CD4-positive, alpha-beta T cell treated with Interleukin-17A for 4 hours (primary cell): ENCODE measurements around the gene EIF4G3.
"Not testable (repeated sequence)": the region's sequence is repeated elsewhere in the genome, so short reads cannot be mapped to it uniquely, and the experiment has no call there.

Experiments
- DNase-seq: peaks from one replicate; pipeline ENCODE4 v3.0.0-alpha.2; 2020; ENCODE audit warnings: mixed read lengths

The EIF4G3 gene

DNA sequence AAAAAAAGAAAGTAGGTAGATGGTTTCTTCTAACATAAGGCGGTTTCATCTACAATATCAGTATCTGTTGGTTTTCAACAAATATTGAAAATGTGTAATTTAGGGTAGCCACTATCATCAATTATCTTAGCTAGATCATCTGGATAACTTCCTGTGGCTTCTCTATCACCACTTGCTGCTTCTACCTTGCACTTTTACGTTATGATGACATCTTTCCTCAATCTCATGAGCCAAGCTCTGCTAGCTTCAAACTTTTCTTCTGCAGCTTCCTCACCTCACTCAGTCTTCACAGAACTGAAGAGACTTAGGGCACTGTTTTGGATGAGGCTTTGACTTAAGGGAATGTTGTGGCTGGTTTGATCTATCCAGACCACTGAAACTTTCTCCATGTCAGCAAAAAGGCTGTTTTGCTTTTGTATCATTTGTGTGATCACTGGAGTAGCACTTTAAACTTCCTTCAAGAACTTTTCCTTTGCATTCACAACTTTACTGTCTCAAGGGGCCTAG, 244.7 kb downstream of the EIF4G3 start:
- no peak for DNase-seq

DNA sequence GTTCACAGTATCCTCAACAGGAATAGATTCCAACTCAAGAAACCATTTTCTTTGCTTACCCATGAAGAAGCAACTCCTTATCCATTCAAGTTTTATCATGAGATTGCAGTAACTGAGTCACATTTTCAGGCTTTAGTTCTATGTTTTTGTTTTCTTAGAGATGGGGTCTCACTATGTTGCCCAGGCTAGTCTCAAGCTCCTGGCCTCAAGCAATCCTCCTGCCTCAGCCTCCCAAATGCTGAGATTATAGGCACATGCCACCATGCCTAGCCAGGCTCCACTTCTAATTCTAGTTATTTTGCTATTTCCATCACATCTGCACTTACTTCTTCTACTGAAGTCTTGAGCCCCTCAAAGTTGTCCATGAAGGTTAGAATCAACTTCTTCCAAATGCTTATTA, 246.3 kb downstream of the EIF4G3 start:
- no peak for DNase-seq

DNA sequence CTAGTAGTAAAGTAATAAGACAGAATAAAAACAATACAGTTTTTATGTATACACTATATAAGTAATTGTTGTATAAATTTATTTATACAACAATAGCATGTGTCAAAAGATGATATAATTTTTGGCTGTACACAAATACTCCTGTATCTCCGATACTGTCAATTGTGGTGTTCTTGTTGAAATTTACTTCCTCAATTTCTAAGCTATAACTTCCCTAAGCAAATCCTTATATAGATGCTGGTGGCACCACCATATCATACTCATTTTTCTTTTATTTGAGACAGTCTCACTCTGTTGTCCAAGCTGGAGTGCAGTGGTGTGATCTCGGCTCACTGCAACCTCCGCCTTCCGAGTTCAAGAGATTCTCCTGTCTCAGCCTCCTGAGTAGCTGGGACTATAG, 248.6 kb downstream of the EIF4G3 start:
- no peak for DNase-seq

DNA sequence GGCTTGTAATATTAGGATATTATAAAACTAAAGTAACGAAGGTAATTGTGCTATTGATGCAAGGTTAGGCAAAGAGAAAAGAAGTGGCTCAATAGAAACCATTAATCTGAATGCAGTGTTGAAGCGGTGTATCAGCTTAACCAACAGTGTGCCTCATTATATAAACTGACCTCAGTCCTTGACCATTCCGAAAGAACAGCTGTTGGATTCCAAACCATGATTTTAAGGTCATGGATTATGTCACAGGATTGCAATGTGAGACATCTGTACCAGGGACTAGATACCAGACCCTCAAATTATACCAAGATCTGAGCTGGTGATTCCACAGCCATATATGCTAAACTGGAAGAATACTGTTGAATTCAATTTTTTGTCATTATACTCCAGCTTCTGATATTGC, 255.4 kb downstream of the EIF4G3 start:
- no peak for DNase-seq

DNA sequence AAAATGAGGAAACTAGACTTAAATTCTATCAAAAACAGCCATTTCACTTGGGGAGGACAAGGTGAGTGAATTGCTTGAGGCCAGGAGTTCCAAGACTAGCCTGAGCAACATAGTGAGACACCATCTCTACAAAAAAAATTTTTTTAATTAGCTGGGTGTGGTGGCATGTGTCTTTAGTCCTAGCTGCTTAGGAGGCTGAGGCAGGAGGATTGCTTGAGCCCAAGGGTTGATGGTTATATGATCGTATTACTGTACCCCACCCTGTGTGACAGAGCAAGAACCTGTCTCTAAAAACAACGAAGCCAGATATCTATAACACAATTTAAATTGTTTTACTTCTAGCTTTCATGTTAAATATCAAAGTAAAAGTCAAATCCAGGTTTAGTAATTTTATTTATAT, 263.5 kb downstream of the EIF4G3 start:
- DNase-seq: no peak

DNA sequence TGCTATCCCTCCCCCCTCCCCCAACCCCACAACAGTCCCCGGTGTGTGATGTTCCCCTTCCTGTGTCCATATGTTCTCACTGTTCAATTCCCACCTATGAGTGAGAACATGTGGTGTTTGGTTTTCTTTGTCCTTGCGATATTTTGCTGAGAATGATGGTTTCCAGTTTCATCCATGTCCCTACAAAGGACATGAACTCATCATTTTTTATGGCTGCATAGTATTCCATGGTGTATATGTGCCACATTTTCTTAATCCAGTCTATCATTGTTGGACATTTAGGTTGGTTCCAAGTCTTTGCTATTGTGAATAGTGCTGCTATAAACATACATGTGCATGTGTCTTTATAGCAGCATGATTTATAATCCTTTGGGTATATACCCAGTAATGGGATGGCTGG, 269.2 kb downstream of the EIF4G3 start:
- not testable (repeated sequence) for DNase-seq

DNA sequence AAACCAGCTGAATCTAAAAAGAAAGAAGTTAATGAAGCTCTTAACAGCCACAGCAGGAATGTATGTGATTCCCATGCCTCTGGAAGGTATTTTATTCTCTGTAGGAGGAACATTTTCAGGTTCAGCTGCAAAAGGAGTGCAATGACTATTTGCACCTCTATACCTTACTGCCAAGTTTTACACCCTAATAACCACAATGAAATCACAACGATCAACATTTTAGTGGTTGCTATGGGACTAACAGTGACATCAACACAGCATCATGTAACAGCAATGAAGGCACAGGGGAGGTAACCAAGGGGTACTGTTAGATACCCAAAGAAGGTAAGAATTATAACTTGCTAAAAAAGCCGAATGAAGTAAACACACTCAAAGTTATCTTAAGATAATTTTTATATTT, 273.3 kb downstream of the EIF4G3 start:
- no peak for DNase-seq

DNA sequence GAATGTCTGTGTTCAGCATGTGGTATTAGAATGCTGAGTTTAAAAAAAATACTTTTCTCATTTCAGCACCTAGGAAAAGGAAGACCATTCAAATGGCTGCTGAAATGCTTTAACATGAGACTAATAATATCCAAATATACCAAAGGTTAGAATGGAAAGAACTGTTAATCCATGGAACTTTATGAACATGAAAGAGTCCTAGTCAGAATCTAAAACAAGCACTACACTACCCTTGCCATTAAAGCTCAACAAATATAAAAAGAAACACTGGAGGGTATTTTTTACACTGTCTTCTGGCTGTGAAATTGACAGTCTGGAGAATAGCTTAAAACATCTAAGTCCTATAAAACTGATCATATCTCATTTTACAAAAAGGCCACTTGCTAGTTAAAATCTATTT, 276.6 kb downstream of the EIF4G3 start:
- DNase-seq: no peak

DNA sequence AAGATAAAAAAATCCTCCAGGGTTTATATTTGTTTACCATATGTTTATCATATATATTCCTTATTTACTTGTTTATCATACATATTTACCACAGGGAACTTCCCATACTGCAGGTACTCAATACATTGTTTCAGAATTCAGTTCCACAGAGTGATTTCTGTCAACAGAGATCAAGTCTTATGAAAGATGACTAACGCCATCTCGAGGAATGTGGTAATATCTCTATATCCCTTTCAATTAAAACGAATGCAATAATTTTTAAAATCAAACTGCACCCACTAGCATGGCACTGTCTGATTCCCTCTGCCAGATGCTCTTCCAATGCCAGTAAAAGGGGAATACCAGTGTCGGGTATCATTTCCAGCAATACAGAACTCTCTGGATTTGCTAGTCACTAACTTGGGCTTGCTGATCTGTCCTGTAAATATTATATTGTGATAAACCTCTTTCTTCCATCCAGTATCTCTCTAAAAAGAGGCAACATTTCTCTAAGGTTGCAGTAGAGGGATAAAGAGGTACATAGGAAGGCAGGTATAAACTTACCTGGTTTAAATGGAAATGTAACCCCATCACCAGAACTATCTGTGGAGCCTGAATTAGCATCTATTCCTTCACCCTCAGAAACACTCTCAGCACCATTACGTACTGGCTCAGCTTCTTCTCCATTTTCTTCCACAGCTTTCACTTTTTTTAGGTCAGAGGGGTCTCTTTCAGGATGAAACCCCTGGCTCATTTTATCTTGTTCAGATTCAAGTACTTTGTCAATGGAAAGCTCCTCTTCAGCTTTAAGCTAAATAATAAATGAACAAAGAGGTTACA, 277.3 kb downstream of the EIF4G3 start:
- DNase-seq: no peak

DNA sequence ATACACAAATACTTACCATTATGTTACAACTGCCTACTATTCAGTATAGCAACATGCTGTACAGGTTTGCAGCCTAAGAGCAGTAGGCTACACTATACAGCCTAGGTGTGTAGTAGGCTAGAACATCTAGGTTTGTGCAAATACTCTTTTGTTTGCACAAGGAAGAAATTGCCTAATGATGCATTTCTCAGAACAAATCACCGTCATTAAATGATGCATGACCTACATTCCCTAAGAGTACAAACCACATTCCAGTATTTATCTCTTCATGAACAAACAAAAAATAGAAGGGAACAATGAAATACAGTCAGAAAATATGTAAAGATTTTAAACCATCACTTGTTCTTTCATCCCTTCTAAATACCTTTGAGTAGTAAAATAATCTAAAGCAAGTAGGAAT, 279.9 kb downstream of the EIF4G3 start:
- no peak for DNase-seq

DNA sequence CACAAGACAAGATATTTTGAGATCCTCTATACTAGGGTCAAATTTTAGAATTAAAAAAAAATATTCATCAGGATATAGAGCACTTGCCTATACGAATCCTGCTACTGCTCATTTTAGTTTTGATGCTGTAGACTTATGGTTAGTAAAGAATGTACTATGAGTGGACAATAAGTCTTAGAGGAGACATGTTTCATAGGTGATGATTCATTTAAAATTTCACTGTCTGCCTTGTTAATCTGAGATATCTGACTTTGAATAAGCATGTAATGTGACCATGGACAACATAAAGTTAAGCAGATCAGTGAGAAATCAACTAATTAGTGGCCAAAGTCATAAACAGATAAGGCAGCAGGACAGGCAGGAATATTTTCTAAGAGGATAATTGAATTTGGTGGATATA, 282.8 kb downstream of the EIF4G3 start:
- DNase-seq: no peak

DNA sequence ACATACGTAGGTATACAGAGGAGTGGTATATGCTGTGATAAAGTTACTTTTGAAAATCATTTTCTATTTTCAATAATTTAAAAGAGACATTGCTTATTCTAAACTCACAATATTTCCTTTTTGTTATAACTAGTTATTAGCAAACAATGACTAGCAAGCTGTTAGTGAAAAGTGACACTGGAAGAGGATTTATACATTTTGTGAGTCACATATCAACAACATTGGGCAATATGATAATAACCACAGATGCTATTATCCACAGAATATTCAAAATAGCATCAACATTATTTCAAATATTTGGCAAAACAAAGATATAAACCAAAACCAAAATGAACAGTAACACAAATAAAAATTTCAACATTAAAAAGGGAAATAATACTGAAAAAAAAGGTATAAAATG, 285.6 kb downstream of the EIF4G3 start:
- DNase-seq: no peak

DNA sequence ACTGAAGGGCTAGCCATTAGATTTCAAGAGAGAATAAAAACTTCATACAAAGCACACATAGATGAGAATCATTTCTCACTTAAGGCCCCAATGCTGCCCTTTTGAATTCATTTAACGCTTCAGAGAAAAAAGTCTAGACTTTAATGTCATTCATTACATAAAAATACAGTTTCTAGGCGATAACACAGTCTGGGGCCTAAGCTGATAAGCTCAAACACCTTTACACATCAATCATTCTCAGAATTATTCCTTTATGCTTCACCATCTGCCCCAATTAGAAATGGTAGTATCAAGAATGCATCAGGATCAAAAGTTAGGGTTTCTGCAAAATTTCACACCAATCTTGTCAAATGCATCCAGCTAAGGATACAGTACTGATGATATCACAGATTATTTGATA, 289.5 kb downstream of the EIF4G3 start:
- no peak for DNase-seq

DNA sequence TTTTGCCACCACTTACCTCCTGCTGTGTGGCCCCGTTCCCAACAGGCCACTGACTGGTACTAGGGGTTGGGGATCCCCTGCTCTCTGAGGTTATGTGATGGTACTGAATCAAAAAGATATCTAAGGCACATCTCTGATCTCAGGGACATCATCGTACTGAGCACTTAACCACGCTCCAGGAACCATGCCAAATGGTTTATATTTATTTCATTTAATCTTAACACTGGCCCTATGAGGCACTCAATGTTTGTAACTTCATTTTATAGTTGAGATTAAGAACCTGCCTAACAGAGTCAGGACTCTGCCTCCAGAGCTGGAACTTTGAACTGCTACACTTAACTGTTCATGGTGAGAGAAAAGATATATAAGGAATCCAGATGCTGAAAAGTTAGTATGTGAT, 291.6 kb downstream of the EIF4G3 start:
- no peak for DNase-seq

DNA sequence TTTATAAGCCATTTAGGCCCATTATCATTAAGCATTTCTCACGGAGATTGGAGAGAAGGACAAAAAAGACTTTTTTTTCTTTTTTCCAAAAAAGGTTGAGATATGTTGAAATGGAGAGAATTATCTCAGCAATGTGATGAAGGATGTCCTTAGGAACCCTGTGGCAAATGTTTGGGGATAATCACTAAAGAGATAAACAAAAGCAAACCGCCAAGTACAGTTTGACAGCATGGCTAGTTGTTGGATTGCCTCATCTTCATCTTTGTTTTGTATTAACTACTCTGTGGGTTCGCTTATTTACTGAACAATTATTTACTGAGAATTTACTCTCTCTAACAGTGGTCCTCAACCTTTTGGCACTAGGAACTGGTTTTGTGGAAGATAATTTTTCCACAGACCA, 292.2 kb downstream of the EIF4G3 start:
- no peak for DNase-seq

DNA sequence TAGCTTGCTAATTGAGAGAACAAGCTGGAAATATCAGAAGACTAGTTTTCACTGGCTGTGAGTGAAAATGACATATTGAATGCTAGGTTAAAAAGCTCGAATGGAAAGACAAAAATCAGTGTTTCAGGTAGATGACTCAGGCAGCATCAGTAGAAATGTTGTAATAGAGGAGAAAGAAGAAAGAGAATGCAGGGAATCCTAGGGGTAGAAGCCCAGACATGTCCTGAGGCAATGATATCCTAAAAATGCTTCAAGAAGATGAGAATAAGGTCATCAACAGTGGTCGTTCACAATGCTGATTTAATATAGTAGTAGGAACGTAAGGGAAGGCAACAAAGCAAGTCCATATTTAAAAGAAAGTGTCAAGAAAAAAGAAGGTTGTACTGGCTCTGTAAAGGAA, 292.9 kb downstream of the EIF4G3 start:
- no peak for DNase-seq

DNA sequence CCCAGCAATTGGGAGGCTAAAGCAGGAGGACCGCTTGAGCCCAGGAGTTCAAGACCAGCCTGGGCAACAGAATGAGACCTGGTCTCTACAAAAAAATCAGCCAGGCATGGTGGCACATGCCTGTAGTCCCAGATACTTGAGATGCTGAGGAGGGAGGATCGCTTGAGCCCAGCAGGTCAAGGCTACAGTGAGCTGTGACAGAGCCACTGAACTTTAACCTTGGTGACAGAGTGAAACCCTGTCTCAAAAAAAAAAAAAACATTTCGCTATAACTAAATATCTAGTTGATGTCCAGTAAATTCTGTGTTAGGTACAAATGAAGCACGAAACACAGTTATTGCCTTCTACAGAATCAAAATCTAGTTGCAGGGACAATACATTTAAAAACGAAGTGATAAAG, 293.9 kb downstream of the EIF4G3 start:
- no peak for DNase-seq

DNA sequence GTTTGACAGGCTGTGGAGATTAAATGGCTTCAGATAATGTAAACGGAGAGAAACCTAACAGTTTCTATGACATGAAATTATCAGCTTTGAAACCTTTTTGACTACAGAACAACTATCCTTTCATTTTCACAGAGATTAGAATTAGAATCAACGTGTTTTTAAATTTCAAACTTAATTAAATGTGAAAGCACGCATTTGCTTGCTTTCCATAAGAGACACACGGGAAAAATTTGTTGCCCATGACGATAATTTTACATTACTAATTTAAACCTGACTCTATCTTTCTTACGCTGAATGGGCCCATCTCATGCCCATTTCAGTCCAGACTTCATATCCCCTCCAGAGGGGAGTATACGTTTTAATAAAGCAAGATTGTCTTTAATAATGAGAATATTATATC, 297.9 kb downstream of the EIF4G3 start:
- DNase-seq: no peak

DNA sequence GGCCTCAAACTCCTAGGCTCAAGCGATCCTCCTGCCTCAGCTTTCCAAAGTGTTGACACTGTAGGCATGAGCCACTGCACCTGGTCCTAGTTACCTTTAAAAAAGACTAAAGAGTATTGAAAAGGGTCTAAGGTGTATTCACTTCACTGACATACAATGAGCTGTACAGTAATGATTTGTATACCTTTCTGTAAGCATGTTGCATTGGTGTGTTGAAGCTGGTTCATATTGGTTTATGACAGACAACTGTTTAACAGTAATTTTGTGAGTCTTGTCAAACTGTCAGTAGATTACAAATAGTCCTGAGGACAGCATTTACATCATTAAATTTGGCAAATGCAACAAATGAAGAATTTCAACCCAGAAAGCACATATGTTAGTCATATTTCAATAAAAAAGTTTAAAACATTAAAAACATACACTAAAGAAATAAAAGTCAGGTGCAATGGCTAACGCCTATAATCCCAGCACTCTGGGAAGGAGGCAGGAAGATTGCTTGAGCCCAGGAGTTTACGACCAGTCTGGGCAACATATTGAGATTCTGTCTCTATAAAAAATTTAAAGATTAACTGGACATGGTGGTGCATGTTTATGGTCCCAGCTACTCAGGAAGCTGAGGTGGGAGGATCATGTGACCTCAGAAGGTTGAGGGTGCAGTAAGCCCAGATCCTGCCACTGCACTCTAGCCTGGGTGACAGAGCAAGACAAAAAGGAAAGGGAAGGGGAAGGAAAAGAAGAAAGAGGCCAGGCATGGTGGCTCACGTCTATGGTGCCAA, 301.3 kb downstream of the EIF4G3 start:
- DNase-seq: no peak

DNA sequence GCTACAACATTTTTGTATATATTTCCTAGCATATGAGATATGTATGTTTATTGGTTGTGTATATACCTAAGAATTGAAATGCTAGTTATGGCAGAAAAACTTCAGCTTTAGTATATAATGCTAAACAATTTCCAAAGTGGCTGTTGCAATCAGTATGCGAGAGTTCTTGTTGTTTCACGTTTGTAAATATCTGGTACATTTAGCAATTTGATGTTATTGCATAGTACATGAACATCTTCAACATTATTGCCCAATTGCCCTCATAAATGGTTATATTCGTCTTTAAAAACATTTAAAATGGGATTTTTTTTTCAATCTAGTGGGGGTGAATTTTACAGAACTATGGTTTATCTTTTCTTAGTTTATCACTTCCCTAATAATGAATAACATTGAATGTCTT, 303.4 kb downstream of the EIF4G3 start:
- DNase-seq: no peak

DNA sequence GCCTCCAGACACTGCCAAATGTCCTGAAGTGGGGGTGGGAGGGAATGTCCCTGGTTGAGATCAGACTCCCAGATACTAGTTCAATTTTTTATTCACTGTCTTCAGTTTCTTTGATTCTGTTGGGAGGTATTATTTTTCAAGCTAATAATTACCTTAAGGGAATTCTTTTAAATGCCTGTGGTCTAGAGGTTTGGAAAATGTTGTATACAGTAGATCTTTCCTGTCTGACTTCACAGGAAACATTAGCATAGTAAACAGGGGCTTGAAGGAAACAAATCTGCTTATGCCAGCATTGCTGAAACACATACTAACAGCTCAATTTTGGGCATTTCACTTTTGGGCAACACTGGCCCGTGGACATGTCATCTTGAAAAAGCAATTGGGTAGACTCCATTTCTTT, 305.3 kb downstream of the EIF4G3 start:
- DNase-seq: no peak

DNA sequence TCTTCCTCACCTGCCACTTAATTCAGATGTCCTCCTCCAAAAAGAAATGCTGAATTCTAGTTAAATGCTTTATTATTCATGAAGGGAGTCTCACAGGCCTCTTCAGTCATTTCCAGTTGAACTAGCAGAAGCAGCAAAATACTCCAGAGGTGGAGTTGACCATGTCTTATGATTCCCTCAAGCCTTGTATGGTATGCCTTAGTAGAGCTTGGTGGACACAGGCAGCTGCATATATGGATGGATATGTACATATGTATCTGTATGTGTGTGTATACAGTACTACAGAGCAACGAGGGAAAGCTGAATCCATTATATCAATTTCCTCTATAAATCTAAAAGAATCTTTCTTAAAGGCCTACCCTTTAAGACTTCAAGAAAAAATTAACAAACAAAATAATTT, 306.0 kb downstream of the EIF4G3 start:
- no peak for DNase-seq

DNA sequence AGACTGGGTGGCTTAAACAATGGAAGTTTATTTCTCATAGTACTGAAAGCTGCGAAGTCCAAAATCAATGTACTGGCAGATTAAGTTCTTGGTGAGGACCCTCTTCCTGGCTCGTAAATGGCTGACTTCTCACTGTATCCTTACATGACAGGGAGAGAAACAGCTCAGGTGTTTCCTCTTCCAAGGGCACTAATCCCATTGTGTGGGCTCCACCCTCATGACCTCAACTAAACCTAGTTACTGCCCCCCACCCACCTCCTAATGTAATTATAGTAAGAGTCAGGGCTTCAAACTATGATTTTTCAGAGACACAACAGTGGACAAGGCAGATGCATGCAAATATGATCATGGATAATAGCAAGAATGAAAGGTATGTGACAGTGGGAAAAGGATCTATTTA, 308.4 kb downstream of the EIF4G3 start:
- DNase-seq: no peak

DNA sequence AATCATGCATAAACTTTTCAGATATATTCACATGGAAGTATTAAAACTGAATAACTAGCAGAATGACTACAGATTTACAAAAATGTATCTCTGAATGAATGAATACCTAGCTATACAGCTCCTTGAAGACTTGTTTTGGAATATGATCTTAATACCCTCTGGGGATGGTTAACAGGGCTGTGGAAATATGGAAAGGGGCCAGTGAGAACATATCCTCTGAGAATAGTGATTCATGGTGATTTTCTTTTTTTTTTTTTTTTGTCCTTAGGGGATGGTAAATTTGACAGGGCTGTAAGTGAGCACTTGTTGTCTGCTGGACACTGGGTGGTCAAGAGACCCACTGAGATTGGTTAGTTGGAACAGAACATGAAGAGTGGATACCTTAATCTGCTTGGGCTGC, 308.9 kb downstream of the EIF4G3 start:
- DNase-seq: no peak
